IPS DF 4.7 (cell line): Measurements from ENCODE around the gene CORO7.
A peak's percentile ranks its signal among the peaks of the same experiment; 100 is the strongest.
"Not testable (repeated sequence)": the region's sequence is repeated elsewhere in the genome, so short reads cannot be mapped to it uniquely, and the experiment has no call there.

Experiments used
- DNase-seq: peaks from one replicate; pipeline ENCODE4 v3.0.0-alpha.2; 2013; ENCODE audit warnings: low spot score; ENCODE audit errors: extremely low read depth

Gene CORO7

DNA sequence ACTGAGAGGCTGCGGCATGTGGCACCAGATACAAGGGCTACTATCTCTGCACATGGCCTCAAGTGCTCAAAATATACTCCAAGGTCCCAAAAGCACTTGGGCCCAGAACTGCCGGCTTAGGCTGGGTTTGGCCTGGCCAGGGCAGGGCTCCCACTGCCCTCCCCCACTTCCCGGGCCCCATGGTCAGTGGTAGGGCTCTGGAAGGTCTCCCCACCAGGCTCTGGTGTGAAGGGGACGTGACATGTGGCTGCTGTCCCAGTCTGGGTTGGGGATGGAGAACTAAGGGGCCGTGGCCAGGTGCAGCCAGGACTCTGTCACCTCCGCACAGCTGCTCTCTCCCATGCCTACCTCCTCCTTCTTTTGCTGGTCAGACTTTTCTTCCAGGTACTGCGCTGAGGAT, 59.6 kb downstream of the CORO7 start:
- no peak for DNase-seq

DNA sequence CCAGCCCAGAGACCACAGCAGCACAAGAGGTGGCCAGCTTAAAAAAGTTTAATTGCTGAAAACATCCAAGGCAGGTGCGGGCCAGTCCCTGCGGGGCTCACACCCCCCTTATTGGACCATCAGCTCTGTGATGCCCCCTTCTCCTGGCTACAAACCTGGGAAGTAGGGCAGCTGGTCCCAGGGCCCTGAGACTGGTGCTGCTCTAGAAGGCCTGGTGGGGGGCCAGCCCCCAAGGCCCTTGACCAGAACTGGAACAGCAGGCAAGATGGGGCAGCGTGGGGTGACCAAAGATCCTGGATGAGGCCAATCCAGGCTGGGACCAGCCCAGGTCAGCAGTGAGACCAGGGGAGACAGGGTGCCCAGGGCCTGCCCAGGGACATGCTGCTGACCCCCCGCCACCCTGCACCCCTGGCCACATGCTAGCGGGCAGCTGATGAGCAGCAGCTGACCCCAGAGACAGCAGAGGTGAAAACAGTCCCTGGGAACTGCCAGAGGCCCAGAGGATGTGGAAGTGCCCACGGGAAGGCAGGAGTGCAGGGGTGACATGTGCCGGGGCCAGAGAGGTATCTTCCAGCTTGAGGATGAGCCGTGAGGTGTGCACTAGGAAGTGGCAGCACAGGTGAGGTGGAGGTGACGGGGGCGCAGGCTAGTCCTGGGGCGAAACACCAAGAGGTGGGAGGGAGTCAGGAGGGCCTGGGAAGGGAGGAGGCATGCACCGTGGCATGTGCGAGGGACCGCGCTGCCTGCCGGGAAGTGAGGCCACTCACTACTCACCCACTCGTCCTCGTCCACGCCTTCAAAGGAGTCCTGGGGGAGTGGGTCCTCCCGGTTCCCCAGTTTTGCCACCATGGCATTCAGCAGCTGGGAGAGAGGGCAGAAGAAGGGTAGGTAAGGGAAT, 61.6 kb downstream of the CORO7 start:
- no peak for DNase-seq

DNA sequence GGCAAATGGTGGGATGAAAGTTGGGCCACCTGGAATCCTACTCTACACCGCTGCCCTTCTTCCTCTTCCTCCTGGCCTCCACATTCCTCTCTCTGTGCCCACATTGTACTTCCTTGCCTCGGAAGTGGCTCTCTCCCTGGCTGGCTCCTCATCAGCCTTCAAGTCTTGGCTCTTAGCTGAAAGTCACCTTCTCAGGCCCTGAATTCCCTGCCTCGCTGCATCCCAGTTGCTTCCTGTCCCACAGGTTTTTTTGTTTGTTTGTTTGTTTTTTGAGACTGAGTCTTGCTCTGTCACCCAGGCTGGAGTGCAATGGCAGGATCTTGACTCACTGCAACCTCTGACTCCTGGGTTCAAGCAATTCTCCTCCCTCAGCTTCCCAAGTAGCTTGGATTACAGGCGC, 62.7 kb downstream of the CORO7 start:
- DNase-seq = no peak

GRCh38 chr16:4352843-4353242, 63.6 kb downstream of the CORO7 start:
- no peak for DNase-seq

GRCh38 chr16:4351880-4352279, 64.5 kb downstream of the CORO7 start:
- DNase-seq = no peak

DNA sequence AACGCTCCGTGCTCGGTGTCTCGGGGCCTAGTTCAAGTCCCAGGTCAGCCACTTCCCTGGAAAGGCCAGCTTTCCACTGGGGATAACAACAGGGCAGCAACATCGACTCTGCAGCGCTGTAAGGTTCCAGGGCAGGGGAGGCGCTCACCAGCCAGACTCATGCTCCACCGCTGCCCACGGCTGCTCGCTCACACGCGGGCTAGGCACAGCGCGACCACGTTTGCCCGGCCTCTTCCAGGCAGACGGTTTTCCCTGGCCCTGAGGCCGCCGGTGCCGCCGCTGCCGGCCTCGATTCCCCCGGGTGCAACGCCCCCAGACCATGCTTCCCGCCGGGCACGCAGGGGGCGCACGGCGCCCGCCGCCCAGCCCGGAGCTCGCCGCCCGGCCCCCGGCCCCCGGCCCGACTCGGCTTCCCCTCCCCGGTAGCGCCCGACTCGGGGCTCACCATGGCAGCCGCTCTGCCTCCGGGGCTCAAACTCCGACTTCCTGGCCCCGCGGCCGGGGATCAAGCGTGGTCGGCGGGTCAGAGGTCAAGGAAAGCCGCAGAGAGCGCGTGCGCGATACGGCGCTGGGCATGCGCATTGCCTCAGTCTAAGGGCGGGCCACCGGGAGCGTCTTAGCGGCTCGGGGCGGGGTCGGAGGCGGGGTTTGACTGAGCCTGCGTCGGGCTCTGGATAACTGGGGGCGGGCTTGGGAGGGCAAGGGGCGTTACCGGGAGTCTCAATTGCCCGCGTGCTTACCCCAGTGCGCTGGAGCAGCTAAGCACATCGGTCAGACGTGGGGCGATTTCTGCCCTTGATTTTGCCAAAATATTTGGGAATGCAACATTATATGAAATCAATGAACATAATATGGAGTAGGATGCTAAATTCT, 65.4 kb downstream of the CORO7 start, which contains the start of gene PAM16:
TSS of gene PAM16 (minus strand) at position 535 of the 873 bp plus-strand sequence. CDS start at position 448, 87 bp downstream.
- peak; percentile 68 for DNase-seq

DNA sequence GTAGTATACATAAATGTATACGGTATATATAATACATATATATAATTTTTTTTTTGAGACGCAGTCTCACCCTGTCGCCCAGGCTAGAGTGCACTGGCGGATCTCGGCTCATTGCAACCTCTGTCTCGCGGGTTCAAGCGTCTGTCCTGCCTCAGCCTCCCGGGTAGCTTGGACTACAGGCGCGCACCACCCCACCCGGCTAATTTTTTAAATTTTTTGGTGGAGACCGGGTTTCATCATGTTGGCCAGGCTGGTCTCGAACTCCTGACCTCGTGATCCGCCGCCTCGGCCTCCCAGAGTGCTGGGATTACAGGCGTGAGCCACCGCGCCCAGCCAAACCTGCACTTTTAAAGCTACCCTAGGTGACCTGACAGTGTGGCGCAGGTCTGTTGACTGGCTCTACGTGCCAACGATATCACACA, 66.0 kb downstream of the CORO7 start:
- DNase-seq = no peak

GRCh38 chr16:4349332-4349731, 67.1 kb downstream of the CORO7 start:
- no peak for DNase-seq

GRCh38 chr16:4347765-4348509, 68.5 kb downstream of the CORO7 start:
- no peak for DNase-seq

DNA sequence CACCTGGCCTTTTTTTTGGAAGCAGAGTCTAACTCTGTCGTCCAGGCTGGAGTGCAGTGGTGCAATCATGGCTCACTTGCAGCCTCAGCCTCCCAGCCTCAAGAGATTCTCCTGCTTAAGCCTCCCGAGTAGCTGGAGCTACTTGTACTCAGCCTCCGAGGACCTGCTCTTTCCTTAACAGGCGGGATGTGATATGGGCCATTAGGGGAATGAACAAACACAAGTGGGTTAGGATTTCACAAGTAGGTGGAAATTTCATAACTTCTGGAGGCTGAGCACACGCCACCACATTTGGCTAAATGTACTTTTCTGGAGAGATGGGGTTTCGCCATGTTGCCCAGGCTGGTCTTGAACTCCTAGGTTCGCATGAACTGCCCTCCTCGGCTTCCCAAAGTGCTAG, 69.4 kb downstream of the CORO7 start:
- DNase-seq = no peak

DNA sequence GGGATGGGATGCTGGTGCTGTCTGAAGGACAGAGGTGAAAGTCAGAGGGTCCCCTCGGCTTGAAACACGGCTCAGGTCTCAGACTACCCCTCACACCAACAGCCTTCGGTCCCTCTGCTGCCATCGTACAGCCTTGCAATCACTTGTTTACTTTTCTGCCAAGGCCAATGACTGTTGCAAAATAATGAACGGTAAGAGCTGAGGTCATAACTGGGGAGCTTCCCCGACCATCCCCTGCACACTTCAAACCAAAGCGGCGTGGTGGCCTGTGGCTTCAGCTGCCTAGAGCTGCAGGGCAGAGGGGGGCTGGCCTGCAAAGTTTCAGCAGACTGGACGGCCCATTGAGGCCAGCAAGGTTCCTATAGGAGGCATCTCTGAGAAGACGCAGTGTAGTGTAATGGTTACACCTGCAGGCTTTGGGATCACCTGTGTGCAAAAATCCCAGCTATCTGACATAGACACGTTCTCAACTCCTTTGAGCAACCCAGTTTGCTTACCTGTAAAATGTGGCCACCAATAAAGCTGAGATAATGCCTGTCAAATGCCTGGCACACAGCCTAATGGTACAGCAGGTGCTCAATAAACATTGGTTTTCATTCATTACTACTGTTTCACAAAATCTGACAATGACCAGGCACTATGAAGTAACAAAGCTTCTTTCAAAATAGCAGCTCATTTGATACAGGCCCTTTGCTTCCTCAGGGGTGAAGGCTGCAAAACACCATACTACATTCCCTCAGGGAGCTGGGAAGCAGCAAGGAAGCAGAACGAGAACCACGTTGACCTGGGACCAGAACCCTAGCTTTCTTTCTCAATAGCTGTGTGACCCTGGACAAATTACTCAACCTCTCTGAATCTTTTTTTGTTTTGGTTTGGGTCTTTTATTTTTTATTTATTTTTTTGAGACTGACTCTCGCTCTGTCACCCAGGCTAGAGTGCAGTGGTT, 70.3 kb downstream of the CORO7 start:
- no peak for DNase-seq

DNA sequence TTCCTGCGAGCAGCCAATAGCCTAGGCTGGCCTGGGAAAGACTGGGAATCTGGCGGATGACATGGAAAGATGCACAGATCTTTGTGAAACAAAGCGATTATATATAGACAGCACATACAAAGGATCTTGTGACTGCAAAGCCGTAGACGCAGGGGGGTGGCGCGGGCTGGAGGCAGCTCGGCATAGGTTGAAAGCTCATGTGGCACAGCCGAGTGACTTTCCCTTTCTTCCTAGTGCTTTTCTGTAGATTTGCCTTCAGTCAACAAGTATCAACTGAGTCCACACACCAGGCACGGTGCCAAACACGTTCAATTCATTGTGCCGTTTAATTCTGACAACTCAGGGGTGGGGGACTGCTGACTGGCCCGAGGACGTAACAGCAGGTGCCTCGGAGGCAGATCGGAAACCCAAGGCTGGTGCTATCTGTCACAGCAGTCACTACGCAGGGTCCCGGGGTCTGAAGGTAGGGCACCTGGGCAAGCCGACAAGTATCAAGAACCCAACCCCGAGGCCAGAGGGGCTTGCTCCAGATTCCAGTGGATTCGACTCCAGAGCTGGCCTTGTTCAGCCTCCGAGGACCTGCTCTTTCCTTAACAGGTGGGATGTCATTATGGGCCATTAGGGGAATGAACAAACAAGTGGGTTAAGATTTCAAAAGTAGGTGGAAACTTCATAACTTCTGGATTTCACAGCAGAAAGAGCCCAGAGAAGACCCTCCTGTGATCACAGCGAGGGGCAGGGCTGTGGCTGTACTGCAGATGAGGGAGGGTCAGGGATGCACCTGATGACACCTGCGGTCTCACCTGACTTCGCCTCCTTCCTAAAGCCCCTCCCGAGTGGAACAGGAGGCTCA, 71.2 kb downstream of the CORO7 start:
- DNase-seq = no peak

DNA sequence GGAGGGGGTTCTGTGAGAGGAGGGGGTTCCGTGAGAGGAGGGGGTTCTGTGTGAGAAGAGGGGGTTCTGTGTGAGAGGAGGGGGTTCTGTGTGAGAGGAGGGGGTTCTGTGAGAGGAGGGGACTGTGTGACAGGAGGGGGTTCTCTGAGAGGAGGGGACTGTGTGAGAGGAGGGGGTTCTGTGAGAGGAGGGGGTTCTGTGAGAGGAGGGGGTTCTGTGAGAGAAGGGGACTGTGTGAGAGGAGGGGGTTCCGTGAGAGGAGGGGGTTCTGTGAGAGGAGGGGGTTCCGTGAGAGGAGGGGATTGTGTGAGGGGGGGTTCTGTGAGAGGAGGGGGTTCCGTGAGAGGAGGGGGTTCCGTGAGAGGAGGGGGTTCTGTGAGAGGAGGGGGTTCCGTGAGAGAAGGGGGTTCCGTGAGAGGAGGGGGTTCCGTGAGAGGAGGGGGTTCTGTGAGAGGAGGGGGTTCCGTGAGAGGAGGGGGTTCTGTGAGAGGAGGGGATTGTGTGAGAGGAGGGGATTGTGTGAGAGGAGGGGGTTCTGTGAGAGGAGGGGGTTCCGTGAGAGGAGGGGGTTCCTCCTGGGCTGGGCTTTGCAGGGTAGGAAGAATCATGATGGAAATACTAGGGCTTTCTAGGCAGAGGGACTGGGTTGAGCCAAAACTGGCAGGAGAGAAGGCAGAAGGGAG, 72.0 kb downstream of the CORO7 start:
- DNase-seq = not testable (repeated sequence)

DNA sequence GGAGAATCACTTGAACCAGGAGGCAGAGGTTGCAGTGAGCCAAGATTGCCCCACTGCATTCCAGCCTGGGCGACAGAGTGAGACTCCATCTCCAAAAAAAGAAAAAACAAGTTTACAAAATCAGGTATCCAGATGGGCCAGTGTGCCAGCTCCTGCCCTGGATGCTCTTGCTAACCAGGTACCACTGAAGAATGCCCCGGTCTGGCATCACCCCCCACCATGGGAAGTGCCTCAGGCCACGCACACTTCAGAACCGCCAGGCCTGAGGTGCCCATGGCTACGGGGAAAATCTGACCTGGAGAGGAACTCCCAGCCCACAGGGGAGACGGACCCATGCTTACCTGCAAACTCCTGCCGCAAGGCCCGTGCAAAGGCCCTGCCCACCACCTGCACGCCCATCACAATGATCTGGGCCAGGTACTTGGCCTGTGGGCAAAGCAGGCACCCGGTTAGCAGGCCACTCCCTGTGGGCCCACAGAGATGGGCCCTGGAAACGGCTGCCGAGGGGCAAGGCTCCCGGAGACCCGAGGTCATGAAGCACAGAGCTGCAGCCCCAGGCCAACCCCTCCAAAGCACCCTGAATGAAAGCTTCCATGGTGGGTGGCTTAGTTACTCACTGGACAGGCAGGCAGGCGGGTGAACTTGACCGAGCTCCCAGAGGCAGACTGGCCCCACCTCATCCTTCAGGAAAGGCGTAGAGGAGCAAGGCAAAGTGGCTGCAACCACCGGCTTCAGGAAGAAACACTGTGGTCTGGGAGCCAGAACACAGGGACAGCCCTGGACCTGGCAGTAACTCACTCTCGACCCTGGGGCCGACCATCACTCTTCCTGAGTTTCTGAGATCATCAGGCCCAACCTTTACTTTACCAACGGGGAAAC, 73.3 kb downstream of the CORO7 start:
- DNase-seq = no peak

GRCh38 chr16:4341250-4341649, 75.1 kb downstream of the CORO7 start:
- no peak for DNase-seq

GRCh38 chr16:4340443-4340842, 76.0 kb downstream of the CORO7 start:
- DNase-seq = no peak

- DNase-seq = no peak
Observed at GRCh38 chr16:4339909-4340308, 76.5 kb downstream of the CORO7 start.

DNA sequence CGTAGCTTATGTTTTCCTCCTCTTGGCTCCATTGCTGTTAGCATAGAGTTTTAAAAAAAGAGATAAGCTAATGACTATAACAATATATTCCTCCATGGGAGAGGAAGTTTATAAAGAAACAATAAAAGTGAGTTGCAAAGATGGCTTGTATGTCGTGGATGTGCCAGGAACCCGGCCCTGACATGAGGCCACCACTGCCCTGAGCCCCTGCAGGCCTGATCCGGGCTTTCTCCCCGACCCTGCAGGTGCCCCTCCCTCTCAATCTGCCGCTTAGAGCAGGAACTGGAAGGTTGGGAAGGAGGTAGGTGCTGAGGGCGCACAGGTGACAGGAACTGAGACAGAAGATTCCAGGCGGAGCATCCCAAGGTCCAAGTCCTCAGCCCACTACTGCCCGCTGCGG, 76.9 kb downstream of the CORO7 start:
- no peak for DNase-seq
